ENCODE results near the gene MAD1L1.

Gene MAD1L1

DNA sequence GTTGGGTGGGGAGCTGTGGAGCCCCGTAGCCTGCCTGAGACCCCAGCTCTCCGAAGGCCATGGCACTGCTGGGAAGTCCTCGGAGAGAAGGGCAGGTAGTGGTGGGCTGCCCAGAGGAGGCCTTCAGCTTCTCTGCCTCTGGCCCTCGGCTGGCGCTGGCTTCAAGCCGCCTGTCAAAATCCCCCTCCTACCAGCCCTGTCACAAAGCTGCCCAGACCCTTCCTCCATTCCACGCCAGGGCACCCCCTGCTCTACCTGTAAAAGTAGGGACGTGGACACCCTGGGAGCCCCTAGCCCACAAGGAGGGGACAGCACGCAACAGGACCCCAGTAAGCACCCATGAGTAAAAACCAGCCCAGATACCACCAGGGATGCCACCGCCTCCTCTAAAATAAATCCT lies 31.6 kb downstream of the MAD1L1 start:
- no peaks in the 10 kb centered on the region for H3K9me3 ChIP-seq (ENCODE audit: control insufficient read depth, low read length)
- WGBS = 98% methylated on average over 10 of the region's 10 CpGs
- no peak overlapping the region for H2BK120ac ChIP-seq (ENCODE audit: low read depth, low read length)
- H3K4ac ChIP-seq (ENCODE audit: low read depth in 1 of 2, low read length in 2 of 2) = no peak overlapping the region
- H3K4me2 ChIP-seq (ENCODE audit: low read length, poor library complexity, severe bottlenecking) = no peak overlapping the region
- no peak overlapping the region for H3K4me3 ChIP-seq (ENCODE audit: insufficient read depth in 1 of 2, low read depth in 1 of 2, low read length in 2 of 2)
- H3K4me1 ChIP-seq (ENCODE audit: control insufficient read depth, insufficient read depth, low read depth, low read length) = peaks cover 15% of the 10 kb centered on the region
- no peak overlapping the region for H2BK5ac ChIP-seq (ENCODE audit: low read depth, low read length, poor library complexity, severe bottlenecking)
- H3K23ac ChIP-seq (ENCODE audit: low read length in 2 of 2) = no peak overlapping the region
- H4K91ac ChIP-seq (ENCODE audit: low read length) = no peak overlapping the region
- no peak overlapping the region for H3K14ac ChIP-seq (ENCODE audit: low read length in 2 of 2)
- no peak overlapping the region for H4K8ac ChIP-seq (ENCODE audit: low read length)
- no peak for DNase-seq
- no peaks in the 10 kb centered on the region for H3K27me3 ChIP-seq (ENCODE audit: control insufficient read depth in 1 of 2, insufficient read depth in 1 of 2, low read length in 2 of 2)
- H2BK12ac ChIP-seq (ENCODE audit: low read length in 2 of 2) = no peak overlapping the region
- no peak overlapping the region for H2AK5ac ChIP-seq (ENCODE audit: low read length, severe bottlenecking)
- peaks cover 19 to 62% of the 10 kb centered on the region in 2 experiments for H3K36me3 ChIP-seq (ENCODE audit: control insufficient read depth in 1 of 2, insufficient read depth in 2 of 2, low read depth in 1 of 2, low read length in 2 of 2)
- H3K79me1 ChIP-seq (replicated peaks; ENCODE audit: low read length, poor library complexity, severe bottlenecking) = peaks cover 46% of the 10 kb centered on the region
- no peak overlapping the region for H2BK15ac ChIP-seq (ENCODE audit: low read depth, poor library complexity, severe bottlenecking)
- H3K18ac ChIP-seq (ENCODE audit: low read depth in 1 of 2, low read length in 2 of 2) = no peak overlapping the region
- no peak overlapping the region for H2AFZ ChIP-seq (ENCODE audit: low read depth, low read length)
- H3K27ac ChIP-seq (ENCODE audit: low read length, poor library complexity, severe bottlenecking) = no peak overlapping the region
- no peak overlapping the region for H3K9ac ChIP-seq (ENCODE audit: low read length)

DNA sequence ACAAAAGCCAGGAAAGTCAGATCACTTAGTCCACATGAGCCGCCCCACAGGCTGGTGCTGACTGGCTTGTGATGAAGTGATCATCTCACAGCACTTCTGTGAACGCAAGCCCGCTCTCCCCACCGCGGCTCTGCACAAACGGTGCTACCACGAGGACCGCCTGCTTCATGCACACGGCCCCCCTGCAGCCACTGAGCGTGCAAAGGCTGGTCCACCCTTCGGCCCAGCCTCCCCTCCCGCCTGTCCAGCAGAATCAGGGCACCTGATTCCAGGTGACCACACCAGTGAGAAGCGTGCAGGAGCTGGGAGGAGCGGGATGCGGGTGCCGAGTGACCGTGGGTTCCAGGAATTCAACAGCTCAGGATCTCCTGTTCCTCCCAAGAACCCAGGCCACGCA lies 32.2 kb downstream of the MAD1L1 start:
- no peak overlapping the region for H3K9ac ChIP-seq (ENCODE audit: low read length)
- H3K36me3 ChIP-seq (ENCODE audit: control insufficient read depth in 1 of 2, insufficient read depth in 2 of 2, low read depth in 1 of 2, low read length in 2 of 2) = peaks cover 24 to 68% of the 10 kb centered on the region in 2 experiments
- 95% methylated on average over 18 of the region's 18 CpGs for WGBS
- no peak overlapping the region for H3K27ac ChIP-seq (ENCODE audit: low read length, poor library complexity, severe bottlenecking)
- DNase-seq = no peak
- no peak overlapping the region for H3K4me2 ChIP-seq (ENCODE audit: low read length, poor library complexity, severe bottlenecking)
- no peak overlapping the region for H3K18ac ChIP-seq (ENCODE audit: low read depth in 1 of 2, low read length in 2 of 2)
- no peak overlapping the region for H2AFZ ChIP-seq (ENCODE audit: low read depth, low read length)
- H2BK12ac ChIP-seq (ENCODE audit: low read length in 2 of 2) = no peak overlapping the region
- no peak overlapping the region for H3K23ac ChIP-seq (ENCODE audit: low read length in 2 of 2)
- H2AK5ac ChIP-seq (ENCODE audit: low read length, severe bottlenecking) = no peak overlapping the region
- no peak overlapping the region for H3K4me3 ChIP-seq (ENCODE audit: insufficient read depth in 1 of 2, low read depth in 1 of 2, low read length in 2 of 2)
- peaks cover 51% of the 10 kb centered on the region for H3K79me1 ChIP-seq (replicated peaks; ENCODE audit: low read length, poor library complexity, severe bottlenecking)
- H2BK15ac ChIP-seq (ENCODE audit: low read depth, poor library complexity, severe bottlenecking) = no peak overlapping the region
- no peak overlapping the region for H4K91ac ChIP-seq (ENCODE audit: low read length)
- H3K4me1 ChIP-seq (ENCODE audit: control insufficient read depth, insufficient read depth, low read depth, low read length) = peaks cover 18% of the 10 kb centered on the region
- no peak overlapping the region for H3K14ac ChIP-seq (ENCODE audit: low read length in 2 of 2)
- no peak overlapping the region for H2BK120ac ChIP-seq (ENCODE audit: low read depth, low read length)
- no peak overlapping the region for H2BK5ac ChIP-seq (ENCODE audit: low read depth, low read length, poor library complexity, severe bottlenecking)
- H3K9me3 ChIP-seq (ENCODE audit: control insufficient read depth, low read length) = no peaks in the 10 kb centered on the region
- no peak overlapping the region for H3K4ac ChIP-seq (ENCODE audit: low read depth in 1 of 2, low read length in 2 of 2)
- H4K8ac ChIP-seq (ENCODE audit: low read length) = no peak overlapping the region
- H3K27me3 ChIP-seq (ENCODE audit: control insufficient read depth in 1 of 2, insufficient read depth in 1 of 2, low read length in 2 of 2) = no peaks in the 10 kb centered on the region

DNA sequence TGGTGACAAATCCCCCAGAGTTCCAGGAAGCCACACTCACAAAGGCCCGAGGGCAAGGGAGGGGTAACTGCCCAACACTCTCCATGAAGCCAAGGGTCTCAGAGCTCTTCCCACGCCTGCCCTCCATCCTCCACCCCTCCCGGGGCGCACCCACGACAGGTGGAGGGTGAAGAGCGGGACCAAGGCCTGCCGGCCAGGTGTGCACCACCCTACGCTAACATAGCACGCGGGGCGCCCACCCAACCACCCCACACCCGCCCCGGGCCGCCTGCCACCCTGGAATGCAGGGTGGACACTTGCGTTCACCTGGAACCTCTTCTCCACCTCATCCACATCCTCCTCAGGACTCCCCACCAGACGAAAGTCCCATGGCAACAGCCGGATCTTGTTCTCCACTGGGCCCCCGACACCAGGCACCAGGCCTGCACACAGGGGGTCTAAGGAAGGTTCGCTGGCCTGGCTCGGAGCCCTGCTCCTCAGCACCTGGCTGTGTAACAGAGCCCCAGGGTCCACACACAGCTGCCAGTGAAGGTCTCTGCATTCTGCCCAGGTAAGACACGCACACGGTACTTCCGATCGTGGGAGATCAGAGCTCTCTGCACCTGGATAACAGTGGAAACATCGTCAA lies 32.7 kb downstream of the MAD1L1 start:
- Histone ChIP-seq H3K27ac (ENCODE audit: low read length, poor library complexity, severe bottlenecking) (no peak overlapping the region), H3K9me3 (ENCODE audit: control insufficient read depth, low read length) (peaks cover 4% of the 10 kb centered on the region), H3K79me1 (replicated peaks; ENCODE audit: low read length, poor library complexity, severe bottlenecking) (peaks cover 52% of the 10 kb centered on the region), H3K9ac (ENCODE audit: low read length) (no peak overlapping the region), H4K8ac (ENCODE audit: low read length) (no peak overlapping the region), H3K4me3 (ENCODE audit: insufficient read depth in 1 of 2, low read depth in 1 of 2, low read length in 2 of 2) (no peak overlapping the region), H4K91ac (ENCODE audit: low read length) (no peak overlapping the region), H3K23ac (ENCODE audit: low read length in 2 of 2) (no peak overlapping the region), H3K36me3 (ENCODE audit: control insufficient read depth in 1 of 2, insufficient read depth in 2 of 2, low read depth in 1 of 2, low read length in 2 of 2) (peaks cover 26 to 71% of the 10 kb centered on the region in 2 experiments), H3K14ac (ENCODE audit: low read length in 2 of 2) (no peak overlapping the region), H2AFZ (ENCODE audit: low read depth, low read length) (no peak overlapping the region), H3K4ac (ENCODE audit: low read depth in 1 of 2, low read length in 2 of 2) (no peak overlapping the region), H2BK15ac (ENCODE audit: low read depth, poor library complexity, severe bottlenecking) (no peak overlapping the region), H3K4me2 (ENCODE audit: low read length, poor library complexity, severe bottlenecking) (no peak overlapping the region), H3K4me1 (ENCODE audit: control insufficient read depth, insufficient read depth, low read depth, low read length) (peaks cover 13% of the 10 kb centered on the region), H3K27me3 (ENCODE audit: control insufficient read depth in 1 of 2, insufficient read depth in 1 of 2, low read length in 2 of 2) (no peaks in the 10 kb centered on the region), H2BK5ac (ENCODE audit: low read depth, low read length, poor library complexity, severe bottlenecking) (no peak overlapping the region), H2AK5ac (ENCODE audit: low read length, severe bottlenecking) (no peak overlapping the region), H2BK12ac (ENCODE audit: low read length in 2 of 2) (no peak overlapping the region), H3K18ac (ENCODE audit: low read depth in 1 of 2, low read length in 2 of 2) (no peak overlapping the region), H2BK120ac (ENCODE audit: low read depth, low read length) (no peak overlapping the region)
- WGBS = 95% methylated on average over 25 of the region's 25 CpGs
- DNase-seq = no peak

DNA sequence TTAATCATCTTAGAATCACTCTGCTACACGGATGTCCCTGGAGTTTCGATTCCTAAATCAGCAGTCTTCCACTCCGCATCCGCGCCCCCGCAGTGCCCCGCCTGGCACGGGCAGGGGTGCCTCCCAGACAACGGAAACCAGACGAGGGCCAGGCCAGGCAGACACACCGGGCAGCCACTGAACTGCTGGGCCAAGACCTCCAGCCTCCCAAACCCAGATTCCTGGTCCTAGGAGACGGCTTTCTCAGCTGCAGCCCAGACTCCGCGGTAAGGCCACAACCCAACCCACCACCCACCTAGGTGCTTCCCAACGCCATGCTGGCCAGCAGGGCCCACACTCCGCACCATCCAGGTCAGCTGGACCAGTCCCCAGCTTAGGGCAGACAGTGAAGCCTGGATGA lies 33.2 kb downstream of the MAD1L1 start:
- Histone ChIP-seq H2BK5ac (ENCODE audit: low read depth, low read length, poor library complexity, severe bottlenecking) (no peak overlapping the region), H3K27ac (ENCODE audit: low read length, poor library complexity, severe bottlenecking) (no peak overlapping the region), H2BK120ac (ENCODE audit: low read depth, low read length) (no peak overlapping the region), H3K4me2 (ENCODE audit: low read length, poor library complexity, severe bottlenecking) (no peak overlapping the region), H3K36me3 (ENCODE audit: control insufficient read depth in 1 of 2, insufficient read depth in 2 of 2, low read depth in 1 of 2, low read length in 2 of 2) (peaks cover 26 to 71% of the 10 kb centered on the region in 2 experiments), H4K8ac (ENCODE audit: low read length) (no peak overlapping the region), H3K9ac (ENCODE audit: low read length) (no peak overlapping the region), H3K4me1 (ENCODE audit: control insufficient read depth, insufficient read depth, low read depth, low read length) (peaks cover 10% of the 10 kb centered on the region), H4K91ac (ENCODE audit: low read length) (no peak overlapping the region), H3K14ac (ENCODE audit: low read length in 2 of 2) (no peak overlapping the region), H3K27me3 (ENCODE audit: control insufficient read depth in 1 of 2, insufficient read depth in 1 of 2, low read length in 2 of 2) (no peaks in the 10 kb centered on the region), H3K4me3 (ENCODE audit: insufficient read depth in 1 of 2, low read depth in 1 of 2, low read length in 2 of 2) (no peak overlapping the region), H3K79me1 (replicated peaks; ENCODE audit: low read length, poor library complexity, severe bottlenecking) (peaks cover 52% of the 10 kb centered on the region), H2BK15ac (ENCODE audit: low read depth, poor library complexity, severe bottlenecking) (no peak overlapping the region), H3K23ac (ENCODE audit: low read length in 2 of 2) (no peak overlapping the region), H3K18ac (ENCODE audit: low read depth in 1 of 2, low read length in 2 of 2) (no peak overlapping the region), H2BK12ac (ENCODE audit: low read length in 2 of 2) (no peak overlapping the region), H2AK5ac (ENCODE audit: low read length, severe bottlenecking) (no peak overlapping the region), H3K4ac (ENCODE audit: low read depth in 1 of 2, low read length in 2 of 2) (no peak overlapping the region), H3K9me3 (ENCODE audit: control insufficient read depth, low read length) (peaks cover 4% of the 10 kb centered on the region), H2AFZ (ENCODE audit: low read depth, low read length) (no peak overlapping the region)
- WGBS = 97% methylated on average over 16 of the region's 16 CpGs
- DNase-seq = no peak

Measured in mesenchymal stem cell (in vitro differentiated cells and primary cell).